HL-60/S4 treated with retinoic acid at 250 ng/mL for 4 days and 3 days (cell line): ENCODE results near the gene PCNT.
"Not testable (repeated sequence)": the region's sequence is repeated elsewhere in the genome, so short reads cannot be mapped to it uniquely, and the experiment has no call there.

Experiments
- in situ Hi-C: fragments of 300-500 bp; cut with MboI; formaldehyde crosslinking; loops from 2 replicates; pipeline ENCODE4 v1.7.0; 2022; ENCODE audit warnings: low sequenced_read_pairs

PCNT gene

DNA sequence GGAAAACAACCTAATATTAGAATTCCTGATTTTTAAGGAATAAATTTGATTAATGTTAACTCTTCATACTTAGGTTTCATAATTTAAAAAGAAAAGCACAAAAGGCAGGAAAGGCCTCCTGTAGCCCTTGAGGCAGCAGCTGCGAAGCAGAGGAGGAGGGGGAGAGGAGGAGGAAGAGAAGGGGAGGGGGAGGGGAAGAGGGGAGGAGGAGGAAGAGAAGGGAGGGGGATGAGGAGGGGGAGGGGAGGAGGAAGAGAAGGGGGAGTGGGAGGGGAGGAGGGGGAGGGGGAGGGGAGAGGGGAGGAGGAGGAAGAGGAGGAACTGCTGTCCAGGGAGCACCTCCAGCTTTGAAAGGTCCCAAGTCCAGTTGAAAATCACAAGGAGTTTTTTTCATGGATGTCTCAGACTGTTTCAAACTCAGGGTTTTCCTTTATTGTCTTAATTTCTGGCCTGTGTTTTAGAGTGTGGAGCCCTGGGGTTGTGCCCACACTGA is 99.6 kb downstream of the PCNT start:
- in situ Hi-C loops, result no loop called here

- in situ Hi-C loops, result no loop called here
Observed at GRCh38 chr21:46424039-46424591, 100.2 kb downstream of the PCNT start.

GRCh38 chr21:46424621-46425020 is 100.7 kb downstream of the PCNT start:
- in situ Hi-C loops, result no loop called here

DNA sequence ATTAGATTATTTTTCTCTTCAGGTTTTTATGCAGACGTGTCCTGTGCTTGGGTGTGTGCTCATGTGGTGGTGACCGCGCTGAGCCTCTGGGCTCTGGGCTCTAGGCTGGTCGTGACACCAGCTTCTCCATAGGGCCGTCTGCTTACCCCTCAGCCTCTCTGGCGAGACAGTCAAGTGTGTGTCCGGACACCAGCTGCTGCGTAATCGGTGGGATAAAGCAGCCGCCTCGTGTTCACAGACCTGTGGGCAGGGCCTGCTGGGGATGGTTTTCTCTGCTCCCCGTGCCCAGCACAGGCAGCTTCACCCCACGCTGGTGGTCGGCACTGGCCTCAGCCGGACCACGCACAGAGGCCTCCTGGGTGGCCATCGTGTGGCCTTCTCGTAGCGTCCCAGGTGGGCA is 101.1 kb downstream of the PCNT start:
- in situ Hi-C loops, result no loop called here

DNA sequence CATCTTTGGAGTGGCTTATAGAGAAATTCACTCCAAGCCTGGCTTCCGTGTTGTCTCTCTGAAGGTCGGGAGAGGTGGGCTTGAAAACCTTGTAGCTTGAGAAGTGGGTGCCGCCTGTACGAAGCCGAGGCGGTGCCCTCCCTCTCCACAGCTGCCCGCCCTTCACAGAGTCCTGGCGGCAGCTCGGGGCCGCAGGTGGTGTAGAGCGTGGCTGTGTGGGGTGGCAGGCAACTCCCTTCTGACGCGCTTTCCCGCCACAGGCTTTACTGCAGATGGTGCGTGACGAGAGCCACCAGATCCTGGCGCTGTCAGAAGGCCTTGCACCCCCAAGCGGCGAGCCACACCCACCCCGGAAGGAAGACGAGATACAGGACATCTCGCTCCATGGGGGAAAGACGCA is 101.6 kb downstream of the PCNT start:
- in situ Hi-C loops, result no loop called here

DNA sequence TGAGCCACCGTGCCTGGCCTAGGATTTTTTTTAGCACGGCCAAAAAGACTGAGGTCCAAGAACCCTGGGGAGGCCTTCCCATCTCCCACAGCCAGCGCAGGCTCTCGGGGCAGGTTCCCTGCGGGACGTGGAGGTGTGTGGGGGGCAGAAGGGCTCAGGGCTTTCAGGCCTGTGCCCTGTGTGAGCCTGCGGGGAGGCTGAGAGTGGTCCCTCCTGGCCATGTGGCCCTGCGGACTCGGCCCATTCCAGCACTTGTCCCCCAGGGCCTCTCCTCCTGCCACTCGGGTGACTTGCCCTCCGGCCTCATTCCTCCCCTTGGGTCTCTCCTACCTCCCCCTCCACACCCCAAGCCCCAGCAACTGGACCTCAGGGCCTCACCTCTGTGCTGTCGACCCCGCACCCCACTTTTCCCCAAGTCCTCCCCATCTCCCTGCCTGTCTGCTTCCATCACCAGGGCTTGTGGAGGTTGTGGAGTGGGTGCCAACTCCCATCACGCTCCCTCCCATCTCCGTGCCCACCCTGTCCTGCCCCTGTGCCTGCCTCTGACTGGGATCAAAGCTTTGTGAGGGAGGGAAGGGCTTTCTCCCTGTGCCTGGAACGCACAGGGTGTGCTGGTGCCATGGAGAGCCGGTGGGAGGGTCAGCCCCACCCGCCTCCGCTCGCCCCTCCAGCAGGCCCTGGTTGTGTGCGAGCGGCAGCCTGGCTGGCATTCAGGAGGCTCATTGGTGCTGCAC is 102.5 kb downstream of the PCNT start:
- in situ Hi-C loops, result no loop called here

GRCh38 chr21:46427516-46427915 is 103.6 kb downstream of the PCNT start:
- in situ Hi-C loops, result no loop called here

GRCh38 chr21:46428286-46428685 is 104.3 kb downstream of the PCNT start:
- in situ Hi-C loops, result no loop called here

- in situ Hi-C loops, result no loop called here
Observed at GRCh38 chr21:46428987-46429710, 105.2 kb downstream of the PCNT start.

GRCh38 chr21:46429754-46430681 is 106.1 kb downstream of the PCNT start:
- in situ Hi-C loops, result no loop called here

GRCh38 chr21:46431448-46431847 is 107.5 kb downstream of the PCNT start:
- in situ Hi-C loops, result no loop called here

GRCh38 chr21:46431884-46432488 is 108.0 kb downstream of the PCNT start:
- in situ Hi-C loops, result no loop called here

DNA sequence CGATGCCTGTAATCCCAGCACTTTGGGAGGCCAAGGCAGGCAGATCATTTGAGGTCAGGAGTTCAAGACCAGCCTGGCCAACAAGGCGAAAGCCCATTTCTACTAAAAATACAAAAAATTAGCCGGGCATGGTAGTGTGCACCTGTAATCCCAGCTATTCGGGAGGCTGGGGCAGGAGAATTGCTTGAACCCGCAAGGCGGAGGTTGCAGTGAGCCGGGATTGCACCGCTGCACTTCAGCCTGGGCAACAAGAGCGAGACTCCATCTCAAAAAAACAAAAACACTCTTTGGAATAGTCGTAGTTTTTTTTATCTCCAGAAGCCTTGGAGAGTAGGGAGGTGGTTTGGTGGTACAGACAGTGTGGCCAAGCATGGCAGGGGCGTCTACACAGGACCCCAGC is 109.2 kb downstream of the PCNT start:
- in situ Hi-C loops, result not testable (repeated sequence)

DNA sequence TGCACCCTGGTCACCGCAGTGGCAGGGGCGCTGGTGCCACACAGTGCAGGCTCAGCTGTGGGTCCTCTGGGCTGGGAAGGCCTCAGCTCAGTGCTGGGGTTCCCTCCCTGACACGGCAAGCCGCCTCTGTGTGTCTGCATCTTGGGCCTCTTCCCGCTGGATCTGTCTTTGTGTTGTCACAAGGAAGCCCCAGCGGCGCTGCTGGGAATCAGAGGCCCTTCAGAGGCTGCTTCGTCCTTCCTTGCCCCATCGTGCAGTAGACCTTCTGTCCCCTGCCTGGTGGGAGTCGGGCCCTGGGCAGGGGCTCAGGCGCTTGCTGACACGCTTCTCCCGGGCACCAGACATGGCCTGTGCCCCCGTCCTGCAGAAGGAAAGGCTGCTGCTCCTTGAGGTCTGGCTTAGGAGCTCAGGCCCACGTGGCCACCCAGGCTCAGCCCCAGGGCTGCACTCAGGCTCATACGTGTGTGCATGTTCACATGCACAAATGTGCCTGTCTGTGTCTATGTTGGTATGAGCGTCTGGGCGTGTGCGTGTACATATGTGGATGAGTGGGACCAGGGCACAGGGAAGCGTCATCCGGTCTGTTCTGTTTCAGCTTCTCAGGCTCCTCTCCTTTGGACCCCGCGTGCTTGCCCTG is 110.5 kb downstream of the PCNT start:
- in situ Hi-C loops, result no loop called here

DNA sequence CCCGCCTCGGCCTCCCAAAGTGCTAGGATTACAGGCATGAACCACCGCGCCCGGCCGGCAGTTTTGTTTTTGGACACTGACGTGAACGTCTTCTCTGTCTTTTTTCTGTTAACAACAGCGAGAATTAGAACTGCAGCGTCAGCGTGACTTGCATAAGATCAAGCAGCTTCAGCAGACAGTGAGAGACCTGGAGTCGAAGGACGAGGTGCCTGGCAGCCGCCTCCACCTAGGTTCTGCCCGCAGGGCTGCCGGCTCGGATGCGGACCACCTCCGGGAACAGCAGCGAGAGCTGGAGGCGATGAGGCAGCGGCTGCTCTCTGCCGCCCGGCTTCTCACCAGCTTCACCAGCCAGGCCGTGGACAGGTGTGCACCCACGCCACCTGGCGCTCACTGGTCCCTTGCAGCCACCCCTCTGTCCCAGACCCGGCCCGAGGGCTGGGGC is 111.9 kb downstream of the PCNT start:
- in situ Hi-C loops, result no loop called here

GRCh38 chr21:46436621-46437020 is 112.7 kb downstream of the PCNT start:
- in situ Hi-C loops, result no loop called here

GRCh38 chr21:46437096-46437498 is 113.1 kb downstream of the PCNT start:
- in situ Hi-C loops, result no loop called here

DNA sequence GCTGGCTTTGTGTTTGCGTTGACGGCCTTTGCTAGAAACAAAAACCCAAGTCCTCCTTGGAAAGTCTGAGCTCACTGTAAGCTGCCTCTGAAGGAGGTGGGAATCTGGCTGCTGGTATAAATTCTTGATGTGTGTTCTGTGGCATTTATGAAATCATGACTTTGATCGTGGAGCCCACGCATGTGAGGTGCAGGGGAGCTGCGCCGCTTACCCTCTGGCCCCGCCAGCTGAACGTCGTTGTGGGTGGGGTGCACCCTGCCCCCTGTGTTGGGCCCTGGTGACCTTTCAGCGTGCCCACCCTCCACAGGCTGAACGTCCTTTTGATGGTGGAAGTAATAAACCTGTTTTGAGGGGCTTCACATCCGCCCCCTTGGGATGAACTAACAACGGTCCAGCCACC is 113.6 kb downstream of the PCNT start:
- in situ Hi-C loops, result no loop called here

GRCh38 chr21:46438241-46438640 is 114.3 kb downstream of the PCNT start:
- in situ Hi-C loops, result no loop called here

DNA sequence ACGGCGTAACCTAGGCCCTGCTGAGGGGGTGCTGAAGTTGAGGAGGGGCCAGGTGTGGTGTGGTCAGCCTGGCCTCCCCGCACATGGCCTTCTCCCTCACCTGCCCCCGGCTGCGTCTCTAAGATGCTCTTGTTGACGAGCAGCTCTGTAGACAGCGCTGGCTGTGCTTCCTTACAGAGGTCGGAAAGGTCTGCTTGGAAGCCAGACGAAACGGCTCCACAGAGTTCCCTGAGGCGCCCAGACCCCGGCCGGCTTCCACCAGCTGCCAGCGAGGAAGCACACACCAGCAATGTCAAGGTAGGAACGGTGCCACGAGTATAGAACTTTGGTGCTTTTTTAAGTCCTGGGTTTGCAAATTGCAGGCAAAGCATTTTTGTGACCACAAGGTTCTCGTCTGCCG is 116.0 kb downstream of the PCNT start:
- in situ Hi-C loops, result no loop called here
